Stimulated activated CD4-positive, alpha-beta T cell treated with anti-CD3 and anti-CD28 coated beads, Interleukin-4, amount 100 ng/mL, for 48 hours (primary cell): Measurements from ENCODE around the gene CEMIP2.
A peak's percentile ranks its signal among the peaks of the same experiment; 100 is the strongest.

ENCODE experiments used
- DNase-seq, 2 donors: peaks; one replicate each; pipeline ENCODE4 v3.0.0-alpha.2; 2020; ENCODE audit warnings: low read depth in 2 of 2

CEMIP2 gene

GRCh38 chr9:71774920-71775319, 6.6 kb upstream of the CEMIP2 start:
- DNase-seq, result no peak

GRCh38 chr9:71772726-71773125, 4.4 kb upstream of the CEMIP2 start:
- DNase-seq, result no peak

GRCh38 chr9:71770170-71770569, 1.9 kb upstream of the CEMIP2 start:
- no peak for DNase-seq

- peak; percentile 35 to 63 for DNase-seq
Measured at GRCh38 chr9:71769175-71770161, 1.2 kb upstream of the CEMIP2 start.

- peak in 1 of 2 donors; percentile 20 for DNase-seq
Measured at GRCh38 chr9:71767776-71768321, 464 bp downstream of the CEMIP2 start.

GRCh38 chr9:71767163-71767775, 1.0 kb downstream of the CEMIP2 start:
- no peak for DNase-seq

GRCh38 chr9:71766663-71767062, 1.6 kb downstream of the CEMIP2 start:
- no peak for DNase-seq

- DNase-seq, result no peak
Measured at GRCh38 chr9:71765693-71766092, 2.6 kb downstream of the CEMIP2 start.

- no peak for DNase-seq
Measured at GRCh38 chr9:71764891-71765290, 3.4 kb downstream of the CEMIP2 start.

- DNase-seq, result no peak
Measured at GRCh38 chr9:71764463-71764862, 3.9 kb downstream of the CEMIP2 start.

- no peak for DNase-seq
Measured at GRCh38 chr9:71763832-71764231, 4.5 kb downstream of the CEMIP2 start.

- no peak for DNase-seq
Measured at GRCh38 chr9:71762900-71763653, 5.2 kb downstream of the CEMIP2 start.

- no peak for DNase-seq
Measured at GRCh38 chr9:71761938-71762353, 6.4 kb downstream of the CEMIP2 start.

- DNase-seq, result no peak
Measured at GRCh38 chr9:71760901-71761300, 7.4 kb downstream of the CEMIP2 start.

- DNase-seq, result no peak
Measured at GRCh38 chr9:71758785-71759184, 9.5 kb downstream of the CEMIP2 start.

GRCh38 chr9:71758277-71758676, 10.0 kb downstream of the CEMIP2 start:
- DNase-seq, result no peak

- DNase-seq, result no peak
Measured at GRCh38 chr9:71756753-71757152, 11.6 kb downstream of the CEMIP2 start.

GRCh38 chr9:71755869-71756268, 12.4 kb downstream of the CEMIP2 start:
- DNase-seq, result no peak

GRCh38 chr9:71755230-71755629, 13.1 kb downstream of the CEMIP2 start:
- no peak for DNase-seq

GRCh38 chr9:71754151-71754550, 14.2 kb downstream of the CEMIP2 start:
- no peak for DNase-seq

GRCh38 chr9:71752928-71753327, 15.4 kb downstream of the CEMIP2 start:
- no peak for DNase-seq

- no peak for DNase-seq
Measured at GRCh38 chr9:71752352-71752751, 16.0 kb downstream of the CEMIP2 start.
